Hindlimb muscle (tissue), 1 donor: ENCODE data around the gene SGCB. TPM values are rescaled to one million over a fixed set of nuclear protein-coding genes. Genes with fewer than 3 reads are reported as not detected.

Experiments
- DNase-seq: peaks from one replicate; pipeline ENCODE4 v3.0.0-alpha.2; 2013
- polyA plus RNA-seq: library from polyadenylated mRNA; unstranded; fragments of 120-200 nt; gene quantifications from one replicate; pipeline ENCODE4 v1.2.1, GENCODE V29; 2013; ENCODE audit not compliant: insufficient read length

The SGCB gene
- polyA plus RNA-seq, 1 donor, result 167 TPM

- DNase-seq, result no peak
Observed at GRCh38 chr4:52017814-52018213, 20.3 kb downstream of the SGCB start.

DNA sequence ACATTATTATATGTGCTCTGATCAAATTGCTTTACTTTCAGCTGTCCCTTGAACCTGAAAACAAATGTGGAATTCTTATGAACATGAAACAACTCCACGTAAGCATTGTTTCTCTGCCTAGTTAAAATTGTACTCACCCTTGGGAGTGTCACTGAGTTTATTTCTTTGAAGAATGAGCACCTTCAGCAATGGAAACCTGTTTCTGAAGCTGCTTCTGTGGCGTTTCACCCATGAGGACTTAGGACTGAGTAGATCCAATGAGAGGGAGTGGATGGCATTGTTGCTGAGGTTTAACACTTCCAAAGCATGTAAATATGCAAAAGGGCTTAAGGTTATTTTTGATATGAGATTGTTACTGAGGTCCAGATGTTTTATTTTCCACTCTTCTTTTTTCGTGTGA lies 21.1 kb downstream of the SGCB start:
- no peak for DNase-seq

GRCh38 chr4:52015366-52015765 lies 22.7 kb downstream of the SGCB start:
- DNase-seq, result no peak

- no peak for DNase-seq
Observed at GRCh38 chr4:52014903-52015302, 23.2 kb downstream of the SGCB start.

DNA sequence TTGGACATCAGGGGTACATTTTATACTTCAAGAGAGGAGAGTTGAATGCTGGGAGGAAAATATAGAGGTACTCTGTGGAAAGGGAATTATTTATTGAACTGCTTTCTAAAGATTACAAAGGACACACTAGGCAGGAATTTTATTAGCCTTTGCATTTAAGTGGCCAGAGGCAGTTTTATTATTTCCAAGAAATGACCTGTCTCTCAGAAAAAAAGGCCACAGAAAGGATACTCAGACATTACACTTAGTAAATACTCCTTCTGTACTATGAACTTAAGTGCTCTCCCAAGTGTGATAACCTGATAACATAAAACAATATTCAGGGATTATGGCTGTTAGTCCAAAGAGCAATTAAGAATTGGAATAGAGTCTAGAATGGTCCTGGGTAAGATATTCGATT lies 25.4 kb downstream of the SGCB start:
- DNase-seq, result no peak

DNA sequence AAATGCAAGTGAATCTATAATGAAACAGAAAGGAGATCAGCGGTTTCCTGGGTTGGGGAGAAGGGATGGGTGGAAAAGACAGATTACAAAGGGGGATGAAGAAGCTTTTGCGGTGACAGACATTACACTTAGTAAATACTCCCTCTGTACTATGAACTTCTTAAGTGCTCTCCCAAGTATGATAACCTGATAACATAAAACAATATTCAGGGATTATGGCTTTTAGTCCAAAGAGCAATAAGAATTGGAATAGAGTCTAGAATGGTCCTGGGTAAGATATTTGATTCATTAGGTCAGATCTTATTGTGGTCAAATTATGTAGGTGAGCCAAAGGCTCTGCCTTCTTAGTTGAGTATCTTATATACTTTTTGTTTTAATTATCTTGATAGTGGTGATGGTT lies 27.1 kb downstream of the SGCB start:
- DNase-seq, result no peak

- no peak for DNase-seq
Observed at GRCh38 chr4:52006887-52007286, 31.2 kb downstream of the SGCB start.

DNA sequence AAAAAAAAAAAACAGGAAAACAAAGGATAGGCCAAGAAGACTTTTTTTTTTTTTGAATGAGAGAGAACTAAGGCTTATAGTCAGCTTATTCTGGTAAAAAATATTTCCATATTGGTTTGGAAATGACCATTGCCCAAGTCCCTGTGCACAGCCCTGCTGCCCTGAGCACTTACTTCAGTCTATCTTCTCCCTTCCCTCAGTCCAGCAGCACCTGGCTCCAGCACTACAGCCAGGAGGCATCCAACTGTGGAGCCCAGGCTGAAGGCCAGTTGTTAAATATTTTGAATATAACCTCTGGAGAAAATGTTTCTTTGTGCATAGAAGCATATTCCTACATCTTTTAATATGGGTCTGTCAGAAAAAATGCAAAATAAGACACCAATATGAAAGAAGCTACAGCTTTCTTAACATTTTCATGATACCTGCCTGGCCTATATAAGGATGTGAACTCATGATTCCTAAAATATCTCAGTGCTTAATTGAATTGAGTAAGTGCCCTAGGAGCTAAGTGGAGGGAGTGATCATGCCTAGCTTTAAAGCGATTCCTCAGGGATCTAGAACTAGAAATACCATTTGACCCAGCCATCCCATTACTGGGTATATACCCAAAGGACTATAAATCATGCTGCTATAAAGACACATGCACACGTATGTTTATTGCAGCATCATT lies 32.4 kb downstream of the SGCB start:
- DNase-seq, result no peak

- DNase-seq, result no peak
Observed at GRCh38 chr4:52004414-52004813, 33.7 kb downstream of the SGCB start.

DNA sequence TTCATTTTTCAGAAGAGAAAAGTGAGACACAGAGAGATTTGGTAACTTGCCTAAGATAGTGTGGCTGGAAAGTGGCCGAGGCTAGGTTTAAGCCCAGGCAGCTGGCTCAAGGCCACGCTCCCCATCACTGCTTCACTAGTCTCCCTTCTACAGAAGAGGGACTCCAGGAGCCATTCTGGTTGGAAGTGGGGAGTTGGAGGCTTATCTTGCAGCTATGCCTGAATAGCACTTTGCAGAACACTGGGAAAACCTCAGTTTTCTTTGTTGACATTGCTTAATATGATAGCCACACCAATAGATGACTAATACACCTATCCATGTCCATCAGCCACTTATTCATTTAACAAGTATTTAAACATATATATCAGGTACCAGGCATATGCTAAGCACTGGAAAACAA lies 36.5 kb downstream of the SGCB start:
- no peak for DNase-seq

- DNase-seq, result no peak
Observed at GRCh38 chr4:51999250-51999649, 38.8 kb downstream of the SGCB start.

GRCh38 chr4:51998837-51999236 lies 39.3 kb downstream of the SGCB start:
- no peak for DNase-seq

GRCh38 chr4:51997647-51998046 lies 40.5 kb downstream of the SGCB start:
- DNase-seq, result no peak

- no peak for DNase-seq
Observed at GRCh38 chr4:51995647-51996220, 42.4 kb downstream of the SGCB start.

Other genes starting within 250 kb of the SGCB start
- gene DCUN1D4, start 195.1 kb downstream of the SGCB start, polyA plus RNA-seq, result 23.8 TPM
- gene LRRC66, start 17.9 kb downstream of the SGCB start, polyA plus RNA-seq, result 2.0 TPM
- 1.9 TPM for gene SPATA18, start 13.0 kb upstream of the SGCB start, polyA plus RNA-seq